ENCODE results near the gene P2RX6. TPM values are rescaled to one million over a fixed set of nuclear protein-coding genes. Genes with fewer than 3 reads are reported as not detected.

P2RX6 gene
- total RNA-seq, 1 donor from 2014 or later = 4.5 TPM

- DNase-seq (ENCODE audit: low read depth, low spot score) = no peak
- Mint-ChIP-seq H3K27ac (ENCODE audit: unreplicated experiment) (no peak overlapping the region), H3K4me3 (peak overlapping the region; percentile 49), H3K4me1 (no peaks in the 10 kb centered on the region), H3K36me3 (ENCODE audit: low read depth) (no peaks in the 10 kb centered on the region), H3K9me3 (no peaks in the 10 kb centered on the region), H3K27me3 (ENCODE audit: low read depth) (no peaks in the 10 kb centered on the region)
- TF ChIP-seq CTCF (conservative IDR thresholded peaks at IDR 0.05) = no peak
These were observed 20.6 kb upstream of the P2RX6 start for GRCh38 chr22:20994128-20994901.

- Mint-ChIP-seq H3K27me3 (ENCODE audit: low read depth) (no peaks in the 10 kb centered on the region), H3K27ac (ENCODE audit: unreplicated experiment) (no peak overlapping the region), H3K36me3 (ENCODE audit: low read depth) (no peaks in the 10 kb centered on the region), H3K9me3 (no peaks in the 10 kb centered on the region), H3K4me1 (no peaks in the 10 kb centered on the region), H3K4me3 (peak overlapping the region; percentile 49)
- no peak for DNase-seq (ENCODE audit: low read depth, low spot score)
- TF ChIP-seq CTCF (conservative IDR thresholded peaks at IDR 0.05) = no peak
These were observed 20.1 kb upstream of the P2RX6 start for GRCh38 chr22:20994902-20995241.

GRCh38 chr22:20995329-20996030, 19.5 kb upstream of the P2RX6 start:
- peak overlapping the region; percentile 50 for H3K27ac Mint-ChIP-seq (ENCODE audit: unreplicated experiment)
- peak overlapping the region; percentile 65 for H3K4me3 Mint-ChIP-seq
- DNase-seq (ENCODE audit: low read depth, low spot score) = no peak
- no peaks in the 10 kb centered on the region for H3K27me3 Mint-ChIP-seq (ENCODE audit: low read depth)
- peaks cover under 1% of the 10 kb centered on the region for H3K4me1 Mint-ChIP-seq
- H3K9me3 Mint-ChIP-seq = no peaks in the 10 kb centered on the region
- TF ChIP-seq CTCF (conservative IDR thresholded peaks at IDR 0.05) = no peak
- H3K36me3 Mint-ChIP-seq (ENCODE audit: low read depth) = no peaks in the 10 kb centered on the region

GRCh38 chr22:20996031-20996410, 18.9 kb upstream of the P2RX6 start:
- no peak for DNase-seq (ENCODE audit: low read depth, low spot score)
- Mint-ChIP-seq H3K27ac (ENCODE audit: unreplicated experiment) (no peak overlapping the region), H3K36me3 (ENCODE audit: low read depth) (no peaks in the 10 kb centered on the region), H3K4me3 (peak overlapping the region; percentile 77), H3K4me1 (peaks cover 6% of the 10 kb centered on the region), H3K9me3 (no peaks in the 10 kb centered on the region), H3K27me3 (ENCODE audit: low read depth) (no peaks in the 10 kb centered on the region)
- TF ChIP-seq CTCF (conservative IDR thresholded peaks at IDR 0.05) = no peak

GRCh38 chr22:20996598-20997535, 18.1 kb upstream of the P2RX6 start:
- no peak for DNase-seq (ENCODE audit: low read depth, low spot score)
- Mint-ChIP-seq H3K27ac (ENCODE audit: unreplicated experiment) (no peak overlapping the region), H3K36me3 (ENCODE audit: low read depth) (no peaks in the 10 kb centered on the region)

More at GRCh38 chr22:20996598-20997535, 18.1 kb upstream of the P2RX6 start:
- H3K27me3 Mint-ChIP-seq (ENCODE audit: low read depth) = peaks cover 3% of the 10 kb centered on the region
- no peak for TF ChIP-seq CTCF (conservative IDR thresholded peaks at IDR 0.05)
- peak overlapping the region; percentile 77 for H3K4me3 Mint-ChIP-seq
- peaks cover 13% of the 10 kb centered on the region for H3K4me1 Mint-ChIP-seq
- H3K9me3 Mint-ChIP-seq = no peaks in the 10 kb centered on the region

Data from neural crest cell (in vitro differentiated cells).